Measurements from ENCODE around the gene DEFB112.

The DEFB112 gene

GRCh38 chr6:50056242-50056641, 6.5 kb upstream of the DEFB112 start:
- no peaks in the 10 kb centered on the region for H3K36me3 Mint-ChIP-seq
- no peak overlapping the region for H3K4me3 Mint-ChIP-seq
- no peaks in the 10 kb centered on the region for H3K4me1 Mint-ChIP-seq
- H3K27ac Mint-ChIP-seq = no peak overlapping the region
- no peaks in the 10 kb centered on the region for H3K9me3 Mint-ChIP-seq
- ATAC-seq (ENCODE audit: low read depth) (no peak), DNase-seq (ENCODE audit: low spot score in 2 of 2) (no peak)
- H3K27me3 Mint-ChIP-seq = no peaks in the 10 kb centered on the region

GRCh38 chr6:50047026-50047425, 2.7 kb downstream of the DEFB112 start:
- Mint-ChIP-seq H3K9me3 (peaks cover 1% of the 10 kb centered on the region), H3K4me1 (no peaks in the 10 kb centered on the region), H3K36me3 (no peaks in the 10 kb centered on the region), H3K27me3 (no peaks in the 10 kb centered on the region), H3K4me3 (no peak overlapping the region), H3K27ac (no peak overlapping the region)
- ATAC-seq (ENCODE audit: low read depth) (no peak), DNase-seq (ENCODE audit: low spot score in 2 of 2) (no peak)

- Mint-ChIP-seq H3K36me3 (no peaks in the 10 kb centered on the region), H3K4me3 (no peak overlapping the region)
Observed at GRCh38 chr6:50030777-50031562, 18.8 kb downstream of the DEFB112 start.

GRCh38 chr6:50030350-50030749, 19.4 kb downstream of the DEFB112 start:
- DNase-seq (ENCODE audit: low spot score in 2 of 2) = no peak
- no peaks in the 10 kb centered on the region for H3K36me3 Mint-ChIP-seq
- H3K4me1 Mint-ChIP-seq = no peaks in the 10 kb centered on the region
- ATAC-seq (ENCODE audit: low read depth) = no peak
- peaks cover 13% of the 10 kb centered on the region for H3K9me3 Mint-ChIP-seq
- no peak overlapping the region for H3K4me3 Mint-ChIP-seq
- no peak overlapping the region for H3K27ac Mint-ChIP-seq
- no peaks in the 10 kb centered on the region for H3K27me3 Mint-ChIP-seq

More at GRCh38 chr6:50030777-50031562, 18.8 kb downstream of the DEFB112 start:
- no peaks in the 10 kb centered on the region for H3K27me3 Mint-ChIP-seq
- H3K27ac Mint-ChIP-seq = no peak overlapping the region
- ATAC-seq (ENCODE audit: low read depth) (no peak), DNase-seq (ENCODE audit: low spot score in 2 of 2) (no peak)
- H3K9me3 Mint-ChIP-seq = peaks cover 11% of the 10 kb centered on the region
- no peaks in the 10 kb centered on the region for H3K4me1 Mint-ChIP-seq

GRCh38 chr6:50025258-50025657, 24.5 kb downstream of the DEFB112 start:
- no peaks in the 10 kb centered on the region for H3K4me1 Mint-ChIP-seq
- ATAC-seq (ENCODE audit: low read depth) (no peak), DNase-seq (ENCODE audit: low spot score in 2 of 2) (no peak)
- no peaks in the 10 kb centered on the region for H3K36me3 Mint-ChIP-seq
- H3K27me3 Mint-ChIP-seq = no peaks in the 10 kb centered on the region
- H3K9me3 Mint-ChIP-seq = peaks cover 7% of the 10 kb centered on the region
- no peak overlapping the region for H3K4me3 Mint-ChIP-seq
- no peak overlapping the region for H3K27ac Mint-ChIP-seq

GRCh38 chr6:50021894-50022293, 27.8 kb downstream of the DEFB112 start, which contains the start of gene DEFB110:
TSS of gene DEFB110 (minus strand) at chr6:50021994. CDS start at chr6:50021935, 59 bp downstream.
- no peak for ATAC-seq (ENCODE audit: low read depth)
- no peaks in the 10 kb centered on the region for H3K27me3 Mint-ChIP-seq
- no peak within 1 kb of the TSS for H3K27ac Mint-ChIP-seq
- no peak for DNase-seq (ENCODE audit: low spot score in 2 of 2)
- peaks cover 5% of the 10 kb centered on the region for H3K9me3 Mint-ChIP-seq
- no peaks in the 10 kb centered on the region for H3K4me1 Mint-ChIP-seq
- H3K4me3 Mint-ChIP-seq = no peak within 1 kb of the TSS
- H3K36me3 Mint-ChIP-seq = no peaks in the 10 kb centered on the region

GRCh38 chr6:50007819-50008218, 41.9 kb downstream of the DEFB112 start:
- Mint-ChIP-seq H3K27ac (no peak overlapping the region), H3K4me1 (no peaks in the 10 kb centered on the region), H3K9me3 (no peaks in the 10 kb centered on the region), H3K36me3 (no peaks in the 10 kb centered on the region), H3K27me3 (no peaks in the 10 kb centered on the region), H3K4me3 (no peak overlapping the region)
- DNase-seq (ENCODE audit: low spot score in 2 of 2) (no peak), ATAC-seq (ENCODE audit: low read depth) (no peak)

- no peaks in the 10 kb centered on the region for H3K27me3 Mint-ChIP-seq
- H3K4me1 Mint-ChIP-seq = no peaks in the 10 kb centered on the region
- no peaks in the 10 kb centered on the region for H3K36me3 Mint-ChIP-seq
- DNase-seq (ENCODE audit: low spot score in 2 of 2) = no peak
- no peak for ATAC-seq (ENCODE audit: low read depth)
- H3K27ac Mint-ChIP-seq = no peak overlapping the region
- peaks cover 3% of the 10 kb centered on the region for H3K9me3 Mint-ChIP-seq
- no peak overlapping the region for H3K4me3 Mint-ChIP-seq
Observed at GRCh38 chr6:50003139-50003538, 46.6 kb downstream of the DEFB112 start.

GRCh38 chr6:49995278-49995677, 54.5 kb downstream of the DEFB112 start:
- no peaks in the 10 kb centered on the region for H3K4me1 Mint-ChIP-seq
- H3K36me3 Mint-ChIP-seq = no peaks in the 10 kb centered on the region
- no peak for DNase-seq (ENCODE audit: low spot score in 2 of 2)
- no peaks in the 10 kb centered on the region for H3K9me3 Mint-ChIP-seq
- H3K4me3 Mint-ChIP-seq = no peak overlapping the region
- ATAC-seq (ENCODE audit: low read depth) = no peak
- no peaks in the 10 kb centered on the region for H3K27me3 Mint-ChIP-seq
- no peak overlapping the region for H3K27ac Mint-ChIP-seq
